ENCODE measurements around the gene MYO1C. TPM values are rescaled to one million over a fixed set of nuclear protein-coding genes. Genes with fewer than 3 reads are reported as not detected.

Gene MYO1C
- total RNA-seq, 1 donor from 2014 or later: 184 TPM

- H3K4me1 Mint-ChIP-seq (ENCODE audit: unreplicated experiment): peaks cover 5% of the 10 kb centered on the region
- peaks cover 9% of the 10 kb centered on the region for H3K36me3 Mint-ChIP-seq (ENCODE audit: unreplicated experiment)
Observed at GRCh38 chr17:1521086-1521640, 28.7 kb upstream of the MYO1C start.

DNA sequence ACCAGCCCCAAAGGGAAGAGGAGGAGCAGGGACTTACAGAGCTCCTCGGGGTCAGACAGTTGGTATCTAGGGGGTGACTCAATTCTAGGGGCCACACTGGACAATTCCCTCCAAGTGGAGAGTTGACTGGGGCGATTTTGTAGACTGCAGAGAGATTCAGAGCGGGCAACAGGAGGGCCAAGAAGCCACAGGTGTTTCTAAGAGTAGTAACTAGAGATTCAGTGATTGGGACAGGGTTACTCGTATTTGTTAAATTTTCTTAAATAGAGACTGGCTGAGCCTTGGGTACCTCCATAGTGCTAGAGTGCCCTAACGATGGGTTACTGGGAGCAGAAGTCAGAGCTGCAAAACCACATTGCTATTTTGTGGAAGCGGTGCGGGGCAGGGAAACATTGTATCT lies 27.2 kb upstream of the MYO1C start:
- Mint-ChIP-seq H3K4me1 (ENCODE audit: unreplicated experiment) (peaks cover 14% of the 10 kb centered on the region), H3K27ac (ENCODE audit: unreplicated experiment) (no peak overlapping the region), H3K36me3 (ENCODE audit: unreplicated experiment) (peaks cover 6% of the 10 kb centered on the region), H3K9me3 (ENCODE audit: unreplicated experiment) (no peaks in the 10 kb centered on the region), H3K4me3 (ENCODE audit: unreplicated experiment) (no peak overlapping the region), H3K27me3 (ENCODE audit: unreplicated experiment) (no peaks in the 10 kb centered on the region)
- DNase-seq (ENCODE audit: extremely low spot score, unreplicated experiment): no peak
- TF ChIP-seq, protein P1, sequence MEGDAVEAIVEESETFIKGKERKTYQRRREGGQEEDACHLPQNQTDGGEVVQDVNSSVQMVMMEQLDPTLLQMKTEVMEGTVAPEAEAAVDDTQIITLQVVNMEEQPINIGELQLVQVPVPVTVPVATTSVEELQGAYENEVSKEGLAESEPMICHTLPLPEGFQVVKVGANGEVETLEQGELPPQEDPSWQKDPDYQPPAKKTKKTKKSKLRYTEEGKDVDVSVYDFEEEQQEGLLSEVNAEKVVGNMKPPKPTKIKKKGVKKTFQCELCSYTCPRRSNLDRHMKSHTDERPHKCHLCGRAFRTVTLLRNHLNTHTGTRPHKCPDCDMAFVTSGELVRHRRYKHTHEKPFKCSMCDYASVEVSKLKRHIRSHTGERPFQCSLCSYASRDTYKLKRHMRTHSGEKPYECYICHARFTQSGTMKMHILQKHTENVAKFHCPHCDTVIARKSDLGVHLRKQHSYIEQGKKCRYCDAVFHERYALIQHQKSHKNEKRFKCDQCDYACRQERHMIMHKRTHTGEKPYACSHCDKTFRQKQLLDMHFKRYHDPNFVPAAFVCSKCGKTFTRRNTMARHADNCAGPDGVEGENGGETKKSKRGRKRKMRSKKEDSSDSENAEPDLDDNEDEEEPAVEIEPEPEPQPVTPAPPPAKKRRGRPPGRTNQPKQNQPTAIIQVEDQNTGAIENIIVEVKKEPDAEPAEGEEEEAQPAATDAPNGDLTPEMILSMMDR (IDR thresholded peaks at IDR 0.05): no peak

More at GRCh38 chr17:1521086-1521640, 28.7 kb upstream of the MYO1C start:
- no peaks in the 10 kb centered on the region for H3K27me3 Mint-ChIP-seq (ENCODE audit: unreplicated experiment)
- H3K9me3 Mint-ChIP-seq (ENCODE audit: unreplicated experiment): no peaks in the 10 kb centered on the region
- no peak overlapping the region for H3K4me3 Mint-ChIP-seq (ENCODE audit: unreplicated experiment)
- DNase-seq (ENCODE audit: extremely low spot score, unreplicated experiment): no peak
- H3K27ac Mint-ChIP-seq (ENCODE audit: unreplicated experiment): no peak overlapping the region
- TF ChIP-seq, protein P1 (IDR thresholded peaks at IDR 0.05): no peak

- H3K27ac Mint-ChIP-seq (ENCODE audit: unreplicated experiment): no peak overlapping the region
- H3K4me1 Mint-ChIP-seq (ENCODE audit: unreplicated experiment): peaks cover 15% of the 10 kb centered on the region
- peaks cover 7% of the 10 kb centered on the region for H3K36me3 Mint-ChIP-seq (ENCODE audit: unreplicated experiment)
- DNase-seq (ENCODE audit: extremely low spot score, unreplicated experiment): no peak
- TF ChIP-seq, protein P1 (IDR thresholded peaks at IDR 0.05): no peak
- no peaks in the 10 kb centered on the region for H3K9me3 Mint-ChIP-seq (ENCODE audit: unreplicated experiment)
- H3K4me3 Mint-ChIP-seq (ENCODE audit: unreplicated experiment): peak overlapping the region; percentile 87
- H3K27me3 Mint-ChIP-seq (ENCODE audit: unreplicated experiment): no peaks in the 10 kb centered on the region
Observed at GRCh38 chr17:1518410-1518809, 25.9 kb upstream of the MYO1C start.

DNA sequence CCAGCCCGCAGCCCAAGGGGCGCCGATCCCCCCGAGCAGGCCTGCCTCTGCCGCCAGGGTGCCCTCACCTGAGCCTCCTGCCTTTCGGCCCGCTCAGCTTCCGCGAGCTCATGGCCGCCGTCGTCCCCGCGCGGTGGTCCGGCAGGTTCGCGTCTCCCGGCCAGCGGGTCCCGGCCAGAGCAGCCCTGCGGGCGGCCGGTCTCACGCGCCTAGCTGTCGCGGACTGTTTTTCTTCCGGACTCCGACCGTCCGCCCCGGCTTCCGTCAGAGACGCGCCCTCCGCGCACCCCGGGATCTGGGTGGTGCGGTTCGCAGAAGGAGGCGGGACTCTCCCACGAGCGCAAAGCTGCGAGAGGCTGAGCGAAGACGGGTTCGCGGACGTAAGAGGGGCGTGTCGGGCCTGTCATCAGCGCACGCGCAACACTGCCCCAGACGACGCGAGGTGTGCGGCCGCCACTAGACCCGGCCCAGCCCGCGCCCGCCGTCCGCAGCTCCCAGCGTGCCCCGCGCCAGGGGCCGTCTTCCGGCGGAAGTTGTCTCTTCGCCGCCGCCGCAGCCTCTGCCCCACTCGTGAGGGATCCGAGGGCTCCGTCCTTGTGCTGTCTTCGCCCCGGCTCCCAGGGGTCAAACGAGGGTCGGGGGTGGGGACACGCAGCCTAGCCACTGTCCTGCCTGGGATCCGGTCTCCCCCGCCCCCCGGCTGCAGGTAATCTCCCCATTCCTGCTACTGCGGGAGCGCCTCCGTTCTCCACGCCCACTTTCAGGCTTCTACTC lies 24.1 kb upstream of the MYO1C start, which contains the start of gene INPP5K:
Gene INPP5K (minus strand): TSS at position 225 of the 774 bp plus-strand sequence. CDS start 113 bp downstream, at position 112.
- DNase-seq (ENCODE audit: extremely low spot score, unreplicated experiment): peak; percentile 99
- TF ChIP-seq, protein P1 (IDR thresholded peaks at IDR 0.05): no peak
- Mint-ChIP-seq H3K27ac (ENCODE audit: unreplicated experiment) (peak within 1 kb of the TSS; percentile 95), H3K9me3 (ENCODE audit: unreplicated experiment) (no peaks in the 10 kb centered on the region), H3K36me3 (ENCODE audit: unreplicated experiment) (peaks cover 7% of the 10 kb centered on the region), H3K4me3 (ENCODE audit: unreplicated experiment) (peak within 1 kb of the TSS; percentile 87), H3K27me3 (ENCODE audit: unreplicated experiment) (no peaks in the 10 kb centered on the region), H3K4me1 (ENCODE audit: unreplicated experiment) (peaks cover 23% of the 10 kb centered on the region)
